Measurements from ENCODE around the gene RTL1.

RTL1 gene

DNA sequence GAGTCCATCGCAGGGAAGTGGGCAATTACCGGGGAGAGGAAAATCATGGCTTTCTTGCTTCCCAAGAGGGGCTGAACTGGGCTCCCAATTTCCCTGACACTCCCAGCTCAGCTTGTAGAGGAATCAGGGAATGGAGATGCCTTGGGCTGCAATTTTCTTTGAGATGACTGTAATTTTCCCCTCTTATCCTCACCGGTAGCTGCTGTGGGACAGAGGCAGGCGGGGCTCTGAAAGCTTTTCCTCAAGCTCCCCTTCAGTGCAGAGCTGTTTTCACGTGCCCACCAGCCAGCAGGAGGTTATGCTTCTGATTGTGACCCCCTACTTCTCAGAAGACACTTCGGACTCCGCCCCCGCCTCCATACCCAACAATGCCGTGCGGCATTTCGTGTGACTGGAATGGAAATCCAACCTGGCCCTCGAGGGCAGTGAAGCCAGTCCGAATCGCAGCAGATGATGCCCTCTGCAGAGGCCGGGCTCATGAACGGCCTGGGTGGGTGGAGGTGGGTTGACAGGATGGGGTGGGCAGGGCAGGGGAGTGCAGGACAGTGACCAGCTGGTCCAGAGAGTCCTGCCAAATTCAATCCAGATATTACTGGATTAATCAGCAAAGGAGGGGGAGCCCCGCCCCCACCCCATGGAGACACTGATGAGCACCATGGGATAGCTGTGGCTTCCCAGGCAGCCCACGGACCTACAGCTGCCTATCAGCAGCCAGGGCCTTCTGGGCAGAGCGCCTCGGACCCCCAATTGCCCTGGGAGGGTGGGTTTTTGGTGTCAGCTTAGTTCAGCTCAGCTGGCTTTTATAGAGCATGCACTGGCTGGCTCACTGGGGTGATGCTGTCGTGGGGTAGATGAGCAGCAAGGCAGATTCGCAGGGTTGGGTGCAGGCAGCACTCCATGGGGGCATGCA is 37.6 kb downstream of the RTL1 start:
- Histone ChIP-seq H3K27ac (ENCODE audit: low read depth in 2 of 2, low read length in 2 of 2) (no peak overlapping the region), H3K27me3 (ENCODE audit: control insufficient read depth in 2 of 2, insufficient read depth in 2 of 2, low read length in 2 of 2) (no peaks in the 10 kb centered on the region), H3K4me1 (ENCODE audit: control insufficient read depth in 2 of 2, insufficient read depth in 2 of 2, low read length in 2 of 2) (no peaks in the 10 kb centered on the region), H3K9ac (ENCODE audit: low read depth in 1 of 2, low read length in 2 of 2) (no peak overlapping the region), H3K4me3 (ENCODE audit: low read length in 2 of 2) (no peak overlapping the region), H3K9me3 (ENCODE audit: control insufficient read depth in 2 of 2, low read length in 2 of 2) (no peaks in the 10 kb centered on the region), H3K36me3 (ENCODE audit: control insufficient read depth in 2 of 2, insufficient read depth in 2 of 2, low read length in 2 of 2) (no peaks in the 10 kb centered on the region)

GRCh38 chr14:100864960-100865681 is 38.4 kb downstream of the RTL1 start:
- Histone ChIP-seq H3K9ac (ENCODE audit: low read depth in 1 of 2, low read length in 2 of 2) (no peak overlapping the region), H3K27ac (ENCODE audit: low read depth in 2 of 2, low read length in 2 of 2) (no peak overlapping the region), H3K27me3 (ENCODE audit: control insufficient read depth in 2 of 2, insufficient read depth in 2 of 2, low read length in 2 of 2) (no peaks in the 10 kb centered on the region), H3K4me1 (ENCODE audit: control insufficient read depth in 2 of 2, insufficient read depth in 2 of 2, low read length in 2 of 2) (no peaks in the 10 kb centered on the region), H3K36me3 (ENCODE audit: control insufficient read depth in 2 of 2, insufficient read depth in 2 of 2, low read length in 2 of 2) (no peaks in the 10 kb centered on the region), H3K4me3 (ENCODE audit: low read length in 2 of 2) (no peak overlapping the region), H3K9me3 (ENCODE audit: control insufficient read depth in 2 of 2, low read length in 2 of 2) (no peaks in the 10 kb centered on the region)

GRCh38 chr14:100864206-100864605 is 39.3 kb downstream of the RTL1 start:
- Histone ChIP-seq H3K4me1 (ENCODE audit: control insufficient read depth in 2 of 2, insufficient read depth in 2 of 2, low read length in 2 of 2) (no peaks in the 10 kb centered on the region), H3K27ac (ENCODE audit: low read depth in 2 of 2, low read length in 2 of 2) (no peak overlapping the region), H3K9me3 (ENCODE audit: control insufficient read depth in 2 of 2, low read length in 2 of 2) (no peaks in the 10 kb centered on the region), H3K4me3 (ENCODE audit: low read length in 2 of 2) (no peak overlapping the region), H3K9ac (ENCODE audit: low read depth in 1 of 2, low read length in 2 of 2) (no peak overlapping the region), H3K36me3 (ENCODE audit: control insufficient read depth in 2 of 2, insufficient read depth in 2 of 2, low read length in 2 of 2) (no peaks in the 10 kb centered on the region), H3K27me3 (ENCODE audit: control insufficient read depth in 2 of 2, insufficient read depth in 2 of 2, low read length in 2 of 2) (no peaks in the 10 kb centered on the region)

DNA sequence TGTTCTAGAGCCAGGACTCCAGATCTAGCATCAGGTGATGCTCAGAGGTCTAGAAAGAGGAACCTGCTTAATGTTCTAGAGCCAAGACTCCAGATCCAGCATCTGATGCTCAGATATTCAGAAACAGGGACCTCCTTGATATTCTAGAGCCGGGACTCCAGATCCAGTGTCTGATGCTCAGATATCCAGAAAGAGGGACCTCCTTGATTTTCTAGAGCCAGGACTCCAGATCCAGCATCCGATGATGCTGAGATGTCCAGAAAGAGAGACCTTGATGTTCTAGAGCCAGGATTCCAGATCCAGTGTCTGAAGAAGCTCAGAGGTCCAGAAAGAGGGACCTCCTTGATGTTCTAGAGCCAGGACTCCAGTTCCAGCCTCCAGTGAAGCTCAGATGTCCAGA is 40.7 kb downstream of the RTL1 start:
- Histone ChIP-seq H3K4me1 (ENCODE audit: control insufficient read depth in 2 of 2, insufficient read depth in 2 of 2, low read length in 2 of 2) (no peaks in the 10 kb centered on the region), H3K27ac (ENCODE audit: low read depth in 2 of 2, low read length in 2 of 2) (no peak overlapping the region), H3K27me3 (ENCODE audit: control insufficient read depth in 2 of 2, insufficient read depth in 2 of 2, low read length in 2 of 2) (no peaks in the 10 kb centered on the region), H3K9me3 (ENCODE audit: control insufficient read depth in 2 of 2, low read length in 2 of 2) (no peaks in the 10 kb centered on the region), H3K9ac (ENCODE audit: low read depth in 1 of 2, low read length in 2 of 2) (no peak overlapping the region), H3K36me3 (ENCODE audit: control insufficient read depth in 2 of 2, insufficient read depth in 2 of 2, low read length in 2 of 2) (no peaks in the 10 kb centered on the region), H3K4me3 (ENCODE audit: low read length in 2 of 2) (no peak overlapping the region)

- no peaks in the 10 kb centered on the region for H3K36me3 ChIP-seq (ENCODE audit: control insufficient read depth in 2 of 2, insufficient read depth in 2 of 2, low read length in 2 of 2)
- no peak overlapping the region for H3K9ac ChIP-seq (ENCODE audit: low read depth in 1 of 2, low read length in 2 of 2)
- H3K4me1 ChIP-seq (ENCODE audit: control insufficient read depth in 2 of 2, insufficient read depth in 2 of 2, low read length in 2 of 2) = no peaks in the 10 kb centered on the region
- H3K27me3 ChIP-seq (ENCODE audit: control insufficient read depth in 2 of 2, insufficient read depth in 2 of 2, low read length in 2 of 2) = no peaks in the 10 kb centered on the region
- H3K27ac ChIP-seq (ENCODE audit: low read depth in 2 of 2, low read length in 2 of 2) = no peak overlapping the region
- H3K9me3 ChIP-seq (ENCODE audit: control insufficient read depth in 2 of 2, low read length in 2 of 2) = no peaks in the 10 kb centered on the region
- H3K4me3 ChIP-seq (ENCODE audit: low read length in 2 of 2) = no peak overlapping the region
Measured at GRCh38 chr14:100862277-100862676, 41.2 kb downstream of the RTL1 start.

GRCh38 chr14:100861937-100862247 is 41.6 kb downstream of the RTL1 start:
- Histone ChIP-seq H3K9me3 (ENCODE audit: control insufficient read depth in 2 of 2, low read length in 2 of 2) (no peaks in the 10 kb centered on the region), H3K36me3 (ENCODE audit: control insufficient read depth in 2 of 2, insufficient read depth in 2 of 2, low read length in 2 of 2) (no peaks in the 10 kb centered on the region), H3K27ac (ENCODE audit: low read depth in 2 of 2, low read length in 2 of 2) (no peak overlapping the region), H3K27me3 (ENCODE audit: control insufficient read depth in 2 of 2, insufficient read depth in 2 of 2, low read length in 2 of 2) (no peaks in the 10 kb centered on the region), H3K4me1 (ENCODE audit: control insufficient read depth in 2 of 2, insufficient read depth in 2 of 2, low read length in 2 of 2) (no peaks in the 10 kb centered on the region), H3K4me3 (ENCODE audit: low read length in 2 of 2) (no peak overlapping the region), H3K9ac (ENCODE audit: low read depth in 1 of 2, low read length in 2 of 2) (no peak overlapping the region)

- Histone ChIP-seq H3K9ac (ENCODE audit: low read depth in 1 of 2, low read length in 2 of 2) (no peak overlapping the region), H3K4me3 (ENCODE audit: low read length in 2 of 2) (no peak overlapping the region), H3K36me3 (ENCODE audit: control insufficient read depth in 2 of 2, insufficient read depth in 2 of 2, low read length in 2 of 2) (no peaks in the 10 kb centered on the region), H3K9me3 (ENCODE audit: control insufficient read depth in 2 of 2, low read length in 2 of 2) (no peaks in the 10 kb centered on the region), H3K27ac (ENCODE audit: low read depth in 2 of 2, low read length in 2 of 2) (no peak overlapping the region), H3K27me3 (ENCODE audit: control insufficient read depth in 2 of 2, insufficient read depth in 2 of 2, low read length in 2 of 2) (no peaks in the 10 kb centered on the region), H3K4me1 (ENCODE audit: control insufficient read depth in 2 of 2, insufficient read depth in 2 of 2, low read length in 2 of 2) (no peaks in the 10 kb centered on the region)
Measured at GRCh38 chr14:100861188-100861936, 42.2 kb downstream of the RTL1 start.

DNA sequence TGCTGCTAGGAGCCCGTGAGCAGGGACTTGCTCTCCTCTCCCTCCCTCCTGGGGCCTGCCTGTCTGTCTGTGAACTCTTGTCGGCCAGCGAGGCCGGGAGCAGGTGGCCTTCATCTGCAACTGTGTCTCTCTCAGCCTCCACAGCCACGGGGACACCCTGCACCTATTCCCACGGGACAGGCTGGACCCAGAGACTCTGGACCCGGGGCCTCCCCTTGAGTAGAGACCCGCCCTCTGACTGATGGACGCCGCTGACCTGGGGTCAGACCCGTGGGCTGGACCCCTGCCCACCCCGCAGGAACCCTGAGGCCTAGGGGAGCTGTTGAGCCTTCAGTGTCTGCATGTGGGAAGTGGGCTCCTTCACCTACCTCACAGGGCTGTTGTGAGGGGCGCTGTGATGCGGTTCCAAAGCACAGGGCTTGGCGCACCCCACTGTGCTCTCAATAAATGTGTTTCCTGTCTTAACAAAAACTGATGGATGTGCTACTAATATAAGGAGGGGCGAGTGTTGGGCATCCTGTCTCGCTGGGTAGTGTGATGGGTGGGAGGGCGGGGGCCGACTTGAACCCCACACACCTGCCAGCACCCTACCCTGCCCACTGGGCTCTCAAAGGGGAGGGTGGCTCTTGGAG is 42.9 kb downstream of the RTL1 start:
- no peak overlapping the region for H3K9ac ChIP-seq (ENCODE audit: low read depth in 1 of 2, low read length in 2 of 2)
- H3K9me3 ChIP-seq (ENCODE audit: control insufficient read depth in 2 of 2, low read length in 2 of 2) = no peaks in the 10 kb centered on the region
- no peaks in the 10 kb centered on the region for H3K36me3 ChIP-seq (ENCODE audit: control insufficient read depth in 2 of 2, insufficient read depth in 2 of 2, low read length in 2 of 2)
- H3K27me3 ChIP-seq (ENCODE audit: control insufficient read depth in 2 of 2, insufficient read depth in 2 of 2, low read length in 2 of 2) = no peaks in the 10 kb centered on the region
- no peak overlapping the region for H3K4me3 ChIP-seq (ENCODE audit: low read length in 2 of 2)
- no peak overlapping the region for H3K27ac ChIP-seq (ENCODE audit: low read depth in 2 of 2, low read length in 2 of 2)
- no peaks in the 10 kb centered on the region for H3K4me1 ChIP-seq (ENCODE audit: control insufficient read depth in 2 of 2, insufficient read depth in 2 of 2, low read length in 2 of 2)

DNA sequence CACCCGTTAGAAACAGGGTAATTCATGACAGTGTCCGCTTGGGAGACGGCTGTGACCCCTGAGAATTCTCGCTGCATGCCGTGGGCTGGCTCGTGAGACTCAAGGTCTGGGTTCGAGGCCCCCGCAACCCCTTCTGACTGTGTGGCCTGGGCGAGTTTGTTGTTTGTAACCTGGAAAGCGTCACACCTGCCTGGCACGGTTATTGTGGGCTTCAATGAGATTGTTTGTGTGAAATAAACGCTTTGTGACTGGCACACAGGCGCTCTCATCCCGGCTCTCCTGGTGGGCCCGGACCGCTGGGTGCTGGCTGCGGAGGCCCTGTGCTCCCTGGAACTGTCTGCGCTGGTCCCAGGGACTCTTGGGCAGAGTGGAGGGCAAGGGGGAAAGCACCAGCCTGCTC is 43.7 kb downstream of the RTL1 start:
- no peak overlapping the region for H3K9ac ChIP-seq (ENCODE audit: low read depth in 1 of 2, low read length in 2 of 2)
- H3K4me3 ChIP-seq (ENCODE audit: low read length in 2 of 2) = no peak overlapping the region
- no peaks in the 10 kb centered on the region for H3K27me3 ChIP-seq (ENCODE audit: control insufficient read depth in 2 of 2, insufficient read depth in 2 of 2, low read length in 2 of 2)
- H3K9me3 ChIP-seq (ENCODE audit: control insufficient read depth in 2 of 2, low read length in 2 of 2) = no peaks in the 10 kb centered on the region
- no peaks in the 10 kb centered on the region for H3K36me3 ChIP-seq (ENCODE audit: control insufficient read depth in 2 of 2, insufficient read depth in 2 of 2, low read length in 2 of 2)
- H3K4me1 ChIP-seq (ENCODE audit: control insufficient read depth in 2 of 2, insufficient read depth in 2 of 2, low read length in 2 of 2) = no peaks in the 10 kb centered on the region
- H3K27ac ChIP-seq (ENCODE audit: low read depth in 2 of 2, low read length in 2 of 2) = no peak overlapping the region

DNA sequence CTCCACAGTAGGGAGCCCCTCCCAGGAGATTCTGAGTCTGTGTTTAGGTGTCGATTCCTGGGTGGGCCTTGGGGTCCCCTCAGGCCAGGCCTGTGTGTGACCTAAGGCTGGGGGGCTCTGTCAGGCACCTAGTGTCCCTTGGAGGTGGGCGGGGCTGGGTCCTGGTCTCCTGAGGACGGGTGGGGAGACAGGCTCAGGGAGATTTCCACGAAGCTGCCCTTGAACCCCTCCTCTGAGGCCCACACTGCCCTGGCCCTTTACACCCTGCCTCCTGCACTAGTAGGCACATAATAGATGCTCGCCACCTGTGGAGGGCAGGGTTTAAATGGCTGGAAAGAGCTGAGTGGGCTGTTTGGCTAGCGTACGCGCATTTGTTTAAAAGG is 44.7 kb downstream of the RTL1 start:
- no peaks in the 10 kb centered on the region for H3K27me3 ChIP-seq (ENCODE audit: control insufficient read depth in 2 of 2, insufficient read depth in 2 of 2, low read length in 2 of 2)
- H3K9ac ChIP-seq (ENCODE audit: low read depth in 1 of 2, low read length in 2 of 2) = no peak overlapping the region
- H3K9me3 ChIP-seq (ENCODE audit: control insufficient read depth in 2 of 2, low read length in 2 of 2) = no peaks in the 10 kb centered on the region
- no peaks in the 10 kb centered on the region for H3K4me1 ChIP-seq (ENCODE audit: control insufficient read depth in 2 of 2, insufficient read depth in 2 of 2, low read length in 2 of 2)
- H3K27ac ChIP-seq (ENCODE audit: low read depth in 2 of 2, low read length in 2 of 2) = no peak overlapping the region
- no peaks in the 10 kb centered on the region for H3K36me3 ChIP-seq (ENCODE audit: control insufficient read depth in 2 of 2, insufficient read depth in 2 of 2, low read length in 2 of 2)
- H3K4me3 ChIP-seq (ENCODE audit: low read length in 2 of 2) = no peak overlapping the region
